GM23338 (cell line): ENCODE results near the gene LRMDA. TPM values are rescaled to one million over a fixed set of nuclear protein-coding genes. Genes with fewer than 3 reads are reported as not detected.

ENCODE experiments used
- ATAC-seq: fragments of 200-7000 bp; cut with Tn5 transposase; 3 replicates; pipeline ENCODE4 v1.9.1; 2020
- DNase-seq: peaks from one replicate; pipeline ENCODE4 v3.0.0-alpha.2; 2015; ENCODE audit warnings: low spot score
- H2AFZ ChIP-seq: fragments of 200-600 bp; sonication (generic); 2 replicates; pipeline ENCODE4 v1.8.0; 2016; ENCODE audit warnings: antibody characterized with exemption, mild to moderate bottlenecking, moderate library complexity
- H3F3A ChIP-seq: fragments of 200-600 bp; sonication (generic); replicated peaks from 2 replicates; pipeline ENCODE4 v1.8.0; 2017; ENCODE audit warnings: antibody characterized with exemption, mixed run types, low read depth
- H3K27ac ChIP-seq: fragments of 200-600 bp; sonication (generic); 2 replicates; pipeline ENCODE4 v1.6.1; 2016; ENCODE audit warnings: low read depth
- H3K27me3 ChIP-seq: fragments of 200-600 bp; sonication (generic); 2 replicates; pipeline ENCODE4 v1.8.0; 2016; ENCODE audit warnings: mild to moderate bottlenecking, mixed run types, moderate library complexity; ENCODE audit not compliant: insufficient read depth
- H3K36me3 ChIP-seq: fragments of 200-600 bp; sonication (generic); 2 replicates; pipeline ENCODE4 v1.8.0; 2016; ENCODE audit warnings: mild to moderate bottlenecking; ENCODE audit not compliant: insufficient read depth
- H3K4me1 ChIP-seq: fragments of 200-600 bp; sonication (generic); 2 replicates; pipeline ENCODE4 v1.8.0; 2016; ENCODE audit warnings: mild to moderate bottlenecking, moderate library complexity; ENCODE audit not compliant: insufficient read depth
- H3K4me2 ChIP-seq: fragments of 200-600 bp; sonication (generic); 2 replicates; pipeline ENCODE4 v1.7.1; 2017; ENCODE audit warnings: mixed run types
- H3K4me3 ChIP-seq: fragments of 200-600 bp; sonication (generic); 2 replicates; pipeline ENCODE4 v1.6.1; 2016; ENCODE audit warnings: mixed run types
- H3K79me2 ChIP-seq: fragments of 200-600 bp; sonication (generic); replicated peaks from 2 replicates; pipeline ENCODE4 v1.8.0; 2017; ENCODE audit warnings: mild to moderate bottlenecking; ENCODE audit not compliant: insufficient read depth
- H3K9me2 ChIP-seq: fragments of 200-600 bp; sonication (generic); 2 replicates; pipeline ENCODE4 v1.8.0; 2017; ENCODE audit not compliant: insufficient read depth
- H4K20me1 ChIP-seq: fragments of 200-600 bp; sonication (generic); replicated peaks from 2 replicates; pipeline ENCODE4 v1.8.0; 2017; ENCODE audit warnings: mild to moderate bottlenecking; ENCODE audit not compliant: insufficient read depth
- H3K27ac Mint-ChIP-seq: 2 replicates; pipeline ENCODE4 v1.8.0; 2020; ENCODE audit warnings: inconsistent platforms, mild to moderate bottlenecking, moderate library complexity, mixed read lengths
- H3K27me3 Mint-ChIP-seq: 3 replicates; pipeline ENCODE4 v1.8.0; 2022; ENCODE audit warnings: low read depth, mild to moderate bottlenecking, moderate library complexity, mixed read lengths, inconsistent platforms; ENCODE audit not compliant: insufficient read depth, poor library complexity
- H3K36me3 Mint-ChIP-seq: 3 replicates; pipeline ENCODE4 v1.8.0; 2021; ENCODE audit warnings: low read depth, mild to moderate bottlenecking, inconsistent platforms, moderate library complexity, mixed read lengths
- H3K4me1 Mint-ChIP-seq: 3 replicates; pipeline ENCODE4 v1.8.0; 2020; ENCODE audit warnings: mild to moderate bottlenecking, inconsistent platforms, mixed read lengths
- H3K4me3 Mint-ChIP-seq: 3 replicates; pipeline ENCODE4 v1.8.0; 2021; ENCODE audit warnings: moderate library complexity, mild to moderate bottlenecking, inconsistent platforms, mixed read lengths
- H3K9me3 Mint-ChIP-seq: 3 replicates; pipeline ENCODE4 v1.8.0; 2020; ENCODE audit warnings: moderate library complexity, mild to moderate bottlenecking, inconsistent platforms, mixed read lengths
- CREB1 ChIP-seq: fragments of 250-450 bp; sonication (Bioruptor Pico); IDR thresholded peaks from 2 replicates; pipeline ENCODE4 v1.5.0; 2020; ENCODE audit warnings: low read depth, mild to moderate bottlenecking, moderate library complexity
- EZH2phosphoT487 ChIP-seq: fragments of 200-600 bp; sonication (generic); IDR thresholded peaks from one replicate; pipeline ENCODE4 v1.8.1; 2018; ENCODE audit warnings: antibody characterized with exemption; ENCODE audit not compliant: unreplicated experiment
- JUNB ChIP-seq: IDR thresholded peaks from one replicate; pipeline ENCODE4 v1.6.1; 2016; ENCODE audit warnings: antibody characterized with exemption; ENCODE audit not compliant: unreplicated experiment
- NANOG ChIP-seq: IDR thresholded peaks from 2 replicates; pipeline ENCODE4 v1.6.1; 2016; ENCODE audit warnings: antibody characterized with exemption, borderline replicate concordance
- POLR2AphosphoS5 ChIP-seq: IDR thresholded peaks from 2 replicates; pipeline ENCODE4 v1.6.1; 2016; ENCODE audit warnings: antibody characterized with exemption, low read depth
- ZNF114 ChIP-seq: fragments of 250-450 bp; sonication (Bioruptor Pico); IDR thresholded peaks from 2 replicates; pipeline ENCODE4 v1.5.0; 2020; ENCODE audit warnings: mild to moderate bottlenecking, moderate library complexity
- ZNF331 ChIP-seq: fragments of 250-450 bp; sonication (Bioruptor Pico); IDR thresholded peaks from 2 replicates; pipeline ENCODE4 v1.5.0; 2020; ENCODE audit warnings: low read depth, mild to moderate bottlenecking, moderate library complexity
- polyA plus RNA-seq: library from polyadenylated mRNA; unstranded; fragments of >200 nt; fragmentation: Nextera tagmentation; extraction: Ambion mirVana; gene quantifications from 2 replicates; pipeline ENCODE4 v1.2.1, GENCODE V29; 2016
- total RNA-seq: library from RNA; depleted of rRNA; stranded (reverse); fragments of >200 nt; shearing (Covaris generic); gene quantifications from 2 replicates; pipeline ENCODE4 v1.2.3, GENCODE V29; 2014
- TF ChIP-seq, protein P1 (sequence below): IDR thresholded peaks from one replicate; pipeline ENCODE4 v1.6.1; 2018; ENCODE audit warnings: antibody characterized with exemption; ENCODE audit not compliant: unreplicated experiment
- TF ChIP-seq, protein P2 (sequence below): IDR thresholded peaks from 2 replicates; pipeline ENCODE4 v1.6.1; 2016; ENCODE audit warnings: antibody characterized with exemption
- TF ChIP-seq, protein P3 (sequence below): fragments of 250-450 bp; sonication (Bioruptor Pico); IDR thresholded peaks from 2 replicates; pipeline ENCODE4 v1.5.0; 2020; ENCODE audit warnings: mild to moderate bottlenecking, moderate library complexity
- TF ChIP-seq, protein P4 (sequence below), 2 experiments: fragments of 200-600 bp in 1 of 2; sonication (generic) in 1 of 2; conservative IDR thresholded peaks; 2 replicates each; pipeline versions ENCODE4 v1.5.1 to v1.6.1; 2016 to 2017; ENCODE audit warnings: antibody characterized with exemption in 2 of 2, low read depth in 2 of 2, mild to moderate bottlenecking in 2 of 2, moderate library complexity in 1 of 2

The LRMDA gene
- total and polyA plus RNA-seq, 2 experiments from 2014 or later: 0.90 to 1.8 TPM

DNA sequence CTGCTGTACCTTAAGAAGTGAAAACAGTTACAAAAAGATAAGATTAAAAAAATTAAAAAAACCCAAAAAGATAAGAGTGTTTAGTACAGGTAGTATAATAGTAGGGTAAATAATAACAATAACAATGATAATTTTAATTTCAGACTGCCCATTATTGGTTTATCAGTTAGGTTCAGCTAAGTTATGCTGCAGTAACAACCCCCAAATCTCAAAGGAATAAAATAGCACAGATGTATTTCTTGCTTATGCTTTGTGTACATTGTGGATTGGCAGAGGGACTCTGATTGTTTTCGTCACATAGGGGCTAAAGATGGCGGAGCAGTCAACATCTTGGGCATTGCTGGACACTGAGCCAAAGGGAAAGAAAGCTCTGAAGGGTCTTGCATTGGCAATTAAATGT is 264.6 kb downstream of the LRMDA start:
- no peak overlapping the region for H2AFZ ChIP-seq
- no peak overlapping the region for H3K27ac ChIP-seq
- Mint-ChIP-seq H3K4me1 (no peaks in the 10 kb centered on the region), H3K27ac (no peak overlapping the region), H3K4me3 (no peak overlapping the region), H3K9me3 (no peaks in the 10 kb centered on the region; the same call in 1 of the 3 replicates), H3K36me3 (no peaks in the 10 kb centered on the region), H3K27me3 (no peaks in the 10 kb centered on the region)
- no peaks in the 10 kb centered on the region for H3F3A ChIP-seq
- no peaks in the 10 kb centered on the region for H3K79me2 ChIP-seq
- ATAC-seq (no peak), DNase-seq (no peak)
- H3K4me2 ChIP-seq: no peak overlapping the region
- H3K9me2 ChIP-seq: peaks cover 3% of the 10 kb centered on the region; the same call in 1 of the 2 replicates
- no peaks in the 10 kb centered on the region for H4K20me1 ChIP-seq
- H3K36me3 ChIP-seq: no peaks in the 10 kb centered on the region
- no peaks in the 10 kb centered on the region for H3K27me3 ChIP-seq
- H3K4me1 ChIP-seq: no peaks in the 10 kb centered on the region
- TF ChIP-seq ZNF331 (CRISPR knock-in tag) (no peak), NANOG (no peak), CREB1 (CRISPR knock-in tag) (no peak), EZH2phosphoT487 (no peak), JUNB (no peak), ZNF114 (CRISPR knock-in tag) (no peak), POLR2AphosphoS5 (no peak)
- TF ChIP-seq, protein P1, sequence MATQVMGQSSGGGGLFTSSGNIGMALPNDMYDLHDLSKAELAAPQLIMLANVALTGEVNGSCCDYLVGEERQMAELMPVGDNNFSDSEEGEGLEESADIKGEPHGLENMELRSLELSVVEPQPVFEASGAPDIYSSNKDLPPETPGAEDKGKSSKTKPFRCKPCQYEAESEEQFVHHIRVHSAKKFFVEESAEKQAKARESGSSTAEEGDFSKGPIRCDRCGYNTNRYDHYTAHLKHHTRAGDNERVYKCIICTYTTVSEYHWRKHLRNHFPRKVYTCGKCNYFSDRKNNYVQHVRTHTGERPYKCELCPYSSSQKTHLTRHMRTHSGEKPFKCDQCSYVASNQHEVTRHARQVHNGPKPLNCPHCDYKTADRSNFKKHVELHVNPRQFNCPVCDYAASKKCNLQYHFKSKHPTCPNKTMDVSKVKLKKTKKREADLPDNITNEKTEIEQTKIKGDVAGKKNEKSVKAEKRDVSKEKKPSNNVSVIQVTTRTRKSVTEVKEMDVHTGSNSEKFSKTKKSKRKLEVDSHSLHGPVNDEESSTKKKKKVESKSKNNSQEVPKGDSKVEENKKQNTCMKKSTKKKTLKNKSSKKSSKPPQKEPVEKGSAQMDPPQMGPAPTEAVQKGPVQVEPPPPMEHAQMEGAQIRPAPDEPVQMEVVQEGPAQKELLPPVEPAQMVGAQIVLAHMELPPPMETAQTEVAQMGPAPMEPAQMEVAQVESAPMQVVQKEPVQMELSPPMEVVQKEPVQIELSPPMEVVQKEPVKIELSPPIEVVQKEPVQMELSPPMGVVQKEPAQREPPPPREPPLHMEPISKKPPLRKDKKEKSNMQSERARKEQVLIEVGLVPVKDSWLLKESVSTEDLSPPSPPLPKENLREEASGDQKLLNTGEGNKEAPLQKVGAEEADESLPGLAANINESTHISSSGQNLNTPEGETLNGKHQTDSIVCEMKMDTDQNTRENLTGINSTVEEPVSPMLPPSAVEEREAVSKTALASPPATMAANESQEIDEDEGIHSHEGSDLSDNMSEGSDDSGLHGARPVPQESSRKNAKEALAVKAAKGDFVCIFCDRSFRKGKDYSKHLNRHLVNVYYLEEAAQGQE: no peak
- TF ChIP-seq, protein P2, sequence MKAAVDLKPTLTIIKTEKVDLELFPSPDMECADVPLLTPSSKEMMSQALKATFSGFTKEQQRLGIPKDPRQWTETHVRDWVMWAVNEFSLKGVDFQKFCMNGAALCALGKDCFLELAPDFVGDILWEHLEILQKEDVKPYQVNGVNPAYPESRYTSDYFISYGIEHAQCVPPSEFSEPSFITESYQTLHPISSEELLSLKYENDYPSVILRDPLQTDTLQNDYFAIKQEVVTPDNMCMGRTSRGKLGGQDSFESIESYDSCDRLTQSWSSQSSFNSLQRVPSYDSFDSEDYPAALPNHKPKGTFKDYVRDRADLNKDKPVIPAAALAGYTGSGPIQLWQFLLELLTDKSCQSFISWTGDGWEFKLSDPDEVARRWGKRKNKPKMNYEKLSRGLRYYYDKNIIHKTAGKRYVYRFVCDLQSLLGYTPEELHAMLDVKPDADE: no peak
- TF ChIP-seq, protein P3, sequence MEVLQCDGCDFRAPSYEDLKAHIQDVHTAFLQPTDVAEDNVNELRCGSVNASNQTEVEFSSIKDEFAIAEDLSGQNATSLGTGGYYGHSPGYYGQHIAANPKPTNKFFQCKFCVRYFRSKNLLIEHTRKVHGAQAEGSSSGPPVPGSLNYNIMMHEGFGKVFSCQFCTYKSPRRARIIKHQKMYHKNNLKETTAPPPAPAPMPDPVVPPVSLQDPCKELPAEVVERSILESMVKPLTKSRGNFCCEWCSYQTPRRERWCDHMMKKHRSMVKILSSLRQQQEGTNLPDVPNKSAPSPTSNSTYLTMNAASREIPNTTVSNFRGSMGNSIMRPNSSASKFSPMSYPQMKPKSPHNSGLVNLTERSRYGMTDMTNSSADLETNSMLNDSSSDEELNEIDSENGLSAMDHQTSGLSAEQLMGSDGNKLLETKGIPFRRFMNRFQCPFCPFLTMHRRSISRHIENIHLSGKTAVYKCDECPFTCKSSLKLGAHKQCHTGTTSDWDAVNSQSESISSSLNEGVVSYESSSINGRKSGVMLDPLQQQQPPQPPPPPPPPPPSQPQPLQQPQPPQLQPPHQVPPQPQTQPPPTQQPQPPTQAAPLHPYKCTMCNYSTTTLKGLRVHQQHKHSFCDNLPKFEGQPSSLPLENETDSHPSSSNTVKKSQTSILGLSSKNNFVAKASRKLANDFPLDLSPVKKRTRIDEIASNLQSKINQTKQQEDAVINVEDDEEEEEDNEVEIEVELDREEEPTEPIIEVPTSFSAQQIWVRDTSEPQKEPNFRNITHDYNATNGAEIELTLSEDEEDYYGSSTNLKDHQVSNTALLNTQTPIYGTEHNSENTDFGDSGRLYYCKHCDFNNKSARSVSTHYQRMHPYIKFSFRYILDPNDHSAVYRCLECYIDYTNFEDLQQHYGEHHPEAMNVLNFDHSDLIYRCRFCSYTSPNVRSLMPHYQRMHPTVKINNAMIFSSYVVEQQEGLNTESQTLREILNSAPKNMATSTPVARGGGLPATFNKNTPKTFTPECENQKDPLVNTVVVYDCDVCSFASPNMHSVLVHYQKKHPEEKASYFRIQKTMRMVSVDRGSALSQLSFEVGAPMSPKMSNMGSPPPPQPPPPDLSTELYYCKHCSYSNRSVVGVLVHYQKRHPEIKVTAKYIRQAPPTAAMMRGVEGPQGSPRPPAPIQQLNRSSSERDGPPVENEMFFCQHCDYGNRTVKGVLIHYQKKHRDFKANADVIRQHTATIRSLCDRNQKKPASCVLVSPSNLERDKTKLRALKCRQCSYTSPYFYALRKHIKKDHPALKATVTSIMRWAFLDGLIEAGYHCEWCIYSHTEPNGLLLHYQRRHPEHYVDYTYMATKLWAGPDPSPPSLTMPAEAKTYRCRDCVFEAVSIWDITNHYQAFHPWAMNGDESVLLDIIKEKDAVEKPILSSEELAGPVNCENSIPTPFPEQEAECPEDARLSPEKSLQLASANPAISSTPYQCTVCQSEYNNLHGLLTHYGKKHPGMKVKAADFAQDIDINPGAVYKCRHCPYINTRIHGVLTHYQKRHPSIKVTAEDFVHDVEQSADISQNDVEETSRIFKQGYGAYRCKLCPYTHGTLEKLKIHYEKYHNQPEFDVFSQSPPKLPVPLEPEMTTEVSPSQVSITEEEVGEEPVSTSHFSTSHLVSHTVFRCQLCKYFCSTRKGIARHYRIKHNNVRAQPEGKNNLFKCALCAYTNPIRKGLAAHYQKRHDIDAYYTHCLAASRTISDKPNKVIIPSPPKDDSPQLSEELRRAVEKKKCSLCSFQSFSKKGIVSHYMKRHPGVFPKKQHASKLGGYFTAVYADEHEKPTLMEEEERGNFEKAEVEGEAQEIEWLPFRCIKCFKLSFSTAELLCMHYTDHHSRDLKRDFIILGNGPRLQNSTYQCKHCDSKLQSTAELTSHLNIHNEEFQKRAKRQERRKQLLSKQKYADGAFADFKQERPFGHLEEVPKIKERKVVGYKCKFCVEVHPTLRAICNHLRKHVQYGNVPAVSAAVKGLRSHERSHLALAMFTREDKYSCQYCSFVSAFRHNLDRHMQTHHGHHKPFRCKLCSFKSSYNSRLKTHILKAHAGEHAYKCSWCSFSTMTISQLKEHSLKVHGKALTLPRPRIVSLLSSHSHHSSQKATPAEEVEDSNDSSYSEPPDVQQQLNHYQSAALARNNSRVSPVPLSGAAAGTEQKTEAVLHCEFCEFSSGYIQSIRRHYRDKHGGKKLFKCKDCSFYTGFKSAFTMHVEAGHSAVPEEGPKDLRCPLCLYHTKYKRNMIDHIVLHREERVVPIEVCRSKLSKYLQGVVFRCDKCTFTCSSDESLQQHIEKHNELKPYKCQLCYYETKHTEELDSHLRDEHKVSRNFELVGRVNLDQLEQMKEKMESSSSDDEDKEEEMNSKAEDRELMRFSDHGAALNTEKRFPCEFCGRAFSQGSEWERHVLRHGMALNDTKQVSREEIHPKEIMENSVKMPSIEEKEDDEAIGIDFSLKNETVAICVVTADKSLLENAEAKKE (CRISPR knock-in tag): no peak
- TF ChIP-seq, protein P4, sequence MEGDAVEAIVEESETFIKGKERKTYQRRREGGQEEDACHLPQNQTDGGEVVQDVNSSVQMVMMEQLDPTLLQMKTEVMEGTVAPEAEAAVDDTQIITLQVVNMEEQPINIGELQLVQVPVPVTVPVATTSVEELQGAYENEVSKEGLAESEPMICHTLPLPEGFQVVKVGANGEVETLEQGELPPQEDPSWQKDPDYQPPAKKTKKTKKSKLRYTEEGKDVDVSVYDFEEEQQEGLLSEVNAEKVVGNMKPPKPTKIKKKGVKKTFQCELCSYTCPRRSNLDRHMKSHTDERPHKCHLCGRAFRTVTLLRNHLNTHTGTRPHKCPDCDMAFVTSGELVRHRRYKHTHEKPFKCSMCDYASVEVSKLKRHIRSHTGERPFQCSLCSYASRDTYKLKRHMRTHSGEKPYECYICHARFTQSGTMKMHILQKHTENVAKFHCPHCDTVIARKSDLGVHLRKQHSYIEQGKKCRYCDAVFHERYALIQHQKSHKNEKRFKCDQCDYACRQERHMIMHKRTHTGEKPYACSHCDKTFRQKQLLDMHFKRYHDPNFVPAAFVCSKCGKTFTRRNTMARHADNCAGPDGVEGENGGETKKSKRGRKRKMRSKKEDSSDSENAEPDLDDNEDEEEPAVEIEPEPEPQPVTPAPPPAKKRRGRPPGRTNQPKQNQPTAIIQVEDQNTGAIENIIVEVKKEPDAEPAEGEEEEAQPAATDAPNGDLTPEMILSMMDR (conservative IDR thresholded peaks at IDR 0.05; ENCODE audit: low read depth in 2 of 2): no peak
- no peak overlapping the region for H3K4me3 ChIP-seq
